ENCODE results near the gene DDA1.

DDA1 gene

DNA sequence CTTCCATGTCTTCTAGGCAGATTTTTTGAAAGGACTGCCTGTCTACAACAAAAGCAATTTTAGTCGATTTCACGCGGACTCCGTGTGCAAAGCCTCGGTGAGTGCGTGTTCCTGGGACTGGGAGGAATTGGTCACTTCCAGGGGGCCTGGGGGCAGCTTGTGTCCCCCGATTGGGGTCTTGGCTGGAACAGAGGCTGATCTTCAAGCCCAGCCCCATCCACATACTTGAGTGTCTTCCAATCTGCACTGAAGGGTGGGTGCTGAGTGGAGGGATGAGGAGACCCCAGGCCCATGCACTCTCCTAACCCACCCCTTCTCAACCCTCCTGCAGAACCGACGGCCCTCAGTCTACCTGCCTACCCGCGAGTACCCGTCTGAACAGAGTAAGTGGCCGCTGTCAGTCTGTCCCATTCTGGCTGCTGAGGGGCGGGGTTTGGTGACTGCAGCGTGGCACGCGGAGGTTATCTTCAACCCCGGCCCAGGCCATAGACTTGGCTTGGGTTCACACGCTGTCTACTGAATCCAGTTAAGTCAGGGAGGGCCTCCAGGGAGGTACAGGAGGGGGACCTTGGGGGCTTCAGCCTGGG, 4.7 kb downstream of the DDA1 start:
- peaks cover 53% of the 10 kb centered on the region for H3K36me3 ChIP-seq (ENCODE audit: insufficient read depth, low read length)
- H3K4me1 ChIP-seq (ENCODE audit: insufficient read depth, low read length), result peaks cover 26% of the 10 kb centered on the region
- H2AFZ ChIP-seq (ENCODE audit: low read depth, low read length), result no peak overlapping the region
- ATAC-seq (ENCODE audit: insufficient read depth, low read depth), result no peak
- no peak overlapping the region for H3K9ac ChIP-seq (ENCODE audit: low read depth, low read length)
- TF ChIP-seq EZH2 (IDR thresholded peaks at IDR 0.05; ENCODE audit: borderline replicate concordance, low read depth, low read length, severe bottlenecking), result no peak
- TF ChIP-seq, protein P1, sequence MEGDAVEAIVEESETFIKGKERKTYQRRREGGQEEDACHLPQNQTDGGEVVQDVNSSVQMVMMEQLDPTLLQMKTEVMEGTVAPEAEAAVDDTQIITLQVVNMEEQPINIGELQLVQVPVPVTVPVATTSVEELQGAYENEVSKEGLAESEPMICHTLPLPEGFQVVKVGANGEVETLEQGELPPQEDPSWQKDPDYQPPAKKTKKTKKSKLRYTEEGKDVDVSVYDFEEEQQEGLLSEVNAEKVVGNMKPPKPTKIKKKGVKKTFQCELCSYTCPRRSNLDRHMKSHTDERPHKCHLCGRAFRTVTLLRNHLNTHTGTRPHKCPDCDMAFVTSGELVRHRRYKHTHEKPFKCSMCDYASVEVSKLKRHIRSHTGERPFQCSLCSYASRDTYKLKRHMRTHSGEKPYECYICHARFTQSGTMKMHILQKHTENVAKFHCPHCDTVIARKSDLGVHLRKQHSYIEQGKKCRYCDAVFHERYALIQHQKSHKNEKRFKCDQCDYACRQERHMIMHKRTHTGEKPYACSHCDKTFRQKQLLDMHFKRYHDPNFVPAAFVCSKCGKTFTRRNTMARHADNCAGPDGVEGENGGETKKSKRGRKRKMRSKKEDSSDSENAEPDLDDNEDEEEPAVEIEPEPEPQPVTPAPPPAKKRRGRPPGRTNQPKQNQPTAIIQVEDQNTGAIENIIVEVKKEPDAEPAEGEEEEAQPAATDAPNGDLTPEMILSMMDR (IDR thresholded peaks at IDR 0.05; ENCODE audit: borderline replicate concordance, extremely low read depth, low read length, poor library complexity, severe bottlenecking), result no peak
- peaks cover 47% of the 10 kb centered on the region for H4K20me1 ChIP-seq (ENCODE audit: insufficient read depth, low read length)
- H3K27ac ChIP-seq (ENCODE audit: low read length), result no peak overlapping the region
- peaks cover 45% of the 10 kb centered on the region for H3K79me2 ChIP-seq (ENCODE audit: insufficient read depth, low read length)
- no peaks in the 10 kb centered on the region for H3K9me3 ChIP-seq (ENCODE audit: insufficient read depth, low read length, severe bottlenecking)
- no peak for DNase-seq
- H3K4me2 ChIP-seq (ENCODE audit: insufficient read depth, low read length), result no peak overlapping the region
- H3K4me3 ChIP-seq (ENCODE audit: low read depth in 1 of 2, low read length in 2 of 2), result no peak overlapping the region
- no peaks in the 10 kb centered on the region for H3K27me3 ChIP-seq (ENCODE audit: insufficient read depth, low read length, poor library complexity)

DNA sequence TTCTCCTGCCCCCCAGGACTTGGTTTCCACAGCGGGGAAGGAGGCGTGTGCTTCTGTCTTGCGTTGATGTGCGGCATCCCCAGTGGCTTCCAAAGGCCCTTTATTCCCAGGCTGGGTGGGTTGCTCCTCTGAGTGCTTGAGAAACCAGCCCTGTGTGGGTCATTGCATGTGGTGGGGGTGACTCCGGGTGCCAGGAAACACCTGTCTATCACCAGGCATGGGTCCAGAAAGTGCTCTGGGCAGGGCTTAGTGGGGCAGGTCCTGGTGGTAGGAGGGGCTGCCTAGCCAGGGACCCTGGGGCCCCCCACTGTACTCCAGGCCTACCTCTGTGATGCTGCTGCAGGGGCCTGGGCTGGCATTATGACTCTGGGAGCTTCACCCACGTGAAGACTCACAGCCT, 9.6 kb downstream of the DDA1 start:
- Histone ChIP-seq H3K27me3 (ENCODE audit: insufficient read depth, low read length, poor library complexity) (no peaks in the 10 kb centered on the region), H3K4me2 (ENCODE audit: insufficient read depth, low read length) (no peak overlapping the region), H3K27ac (ENCODE audit: low read length) (no peak overlapping the region), H3K4me3 (ENCODE audit: low read depth in 1 of 2, low read length in 2 of 2) (no peak overlapping the region), H3K9ac (ENCODE audit: low read depth, low read length) (no peak overlapping the region; the same call in 1 of the 2 replicates), H2AFZ (ENCODE audit: low read depth, low read length) (no peak overlapping the region), H3K79me2 (ENCODE audit: insufficient read depth, low read length) (peaks cover 2% of the 10 kb centered on the region), H4K20me1 (ENCODE audit: insufficient read depth, low read length) (peaks cover 14% of the 10 kb centered on the region), H3K36me3 (ENCODE audit: insufficient read depth, low read length) (peaks cover 59% of the 10 kb centered on the region), H3K9me3 (ENCODE audit: insufficient read depth, low read length, severe bottlenecking) (no peaks in the 10 kb centered on the region), H3K4me1 (ENCODE audit: insufficient read depth, low read length) (no peaks in the 10 kb centered on the region)
- DNase-seq, result no peak
- TF ChIP-seq EZH2 (IDR thresholded peaks at IDR 0.05; ENCODE audit: borderline replicate concordance, low read depth, low read length, severe bottlenecking), result no peak
- TF ChIP-seq, protein P1 (IDR thresholded peaks at IDR 0.05; ENCODE audit: borderline replicate concordance, extremely low read depth, low read length, poor library complexity, severe bottlenecking), result no peak
- no peak for ATAC-seq (ENCODE audit: insufficient read depth, low read depth)

DNA sequence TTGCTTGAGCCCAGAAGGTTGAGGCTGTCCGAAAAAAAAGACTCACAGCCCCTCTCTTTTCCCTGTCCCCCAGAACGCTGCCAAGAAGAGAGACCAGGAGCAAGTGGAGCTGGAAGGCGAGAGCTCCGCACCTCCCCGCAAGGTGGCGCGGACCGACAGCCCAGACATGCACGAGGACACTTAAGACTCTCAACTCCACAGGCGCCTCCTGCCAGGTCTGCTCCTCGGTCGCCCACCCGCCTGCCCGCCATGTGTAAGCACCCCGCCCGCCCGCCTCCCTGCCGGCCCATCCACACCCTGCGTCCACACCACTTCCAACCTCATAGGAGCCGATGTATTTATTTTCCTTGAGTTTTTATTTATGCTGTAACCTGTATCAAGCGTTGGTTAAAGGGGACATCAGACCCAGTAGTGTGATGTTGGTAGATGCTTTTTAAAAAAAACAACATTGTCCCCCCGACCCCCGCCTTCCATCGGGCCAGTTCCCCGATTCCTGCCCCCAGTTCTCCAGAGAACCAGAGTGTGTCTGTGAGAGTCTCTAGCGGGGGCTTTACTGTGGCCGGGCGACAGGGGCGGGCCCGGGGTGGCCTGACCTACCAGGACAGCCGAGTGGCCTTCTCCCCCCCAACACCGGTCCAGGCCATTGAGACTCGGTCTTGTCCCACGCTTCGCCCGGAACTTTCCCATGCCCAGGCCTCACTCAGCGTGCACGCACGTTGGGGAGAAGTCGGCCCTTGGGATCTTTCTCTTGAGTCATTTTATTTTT, 10.3 kb downstream of the DDA1 start:
- Histone ChIP-seq H2AFZ (ENCODE audit: low read depth, low read length) (no peak overlapping the region), H3K4me2 (ENCODE audit: insufficient read depth, low read length) (no peak overlapping the region), H3K27ac (ENCODE audit: low read length) (no peak overlapping the region), H3K9me3 (ENCODE audit: insufficient read depth, low read length, severe bottlenecking) (no peaks in the 10 kb centered on the region), H3K4me3 (ENCODE audit: low read depth in 1 of 2, low read length in 2 of 2) (no peak overlapping the region), H3K79me2 (ENCODE audit: insufficient read depth, low read length) (no peaks in the 10 kb centered on the region), H4K20me1 (ENCODE audit: insufficient read depth, low read length) (peaks cover 11% of the 10 kb centered on the region), H3K4me1 (ENCODE audit: insufficient read depth, low read length) (no peaks in the 10 kb centered on the region), H3K9ac (ENCODE audit: low read depth, low read length) (no peak overlapping the region), H3K27me3 (ENCODE audit: insufficient read depth, low read length, poor library complexity) (no peaks in the 10 kb centered on the region), H3K36me3 (ENCODE audit: insufficient read depth, low read length) (peaks cover 52% of the 10 kb centered on the region)
- DNase-seq (no peak), ATAC-seq (ENCODE audit: insufficient read depth, low read depth) (no peak)
- TF ChIP-seq, protein P1 (IDR thresholded peaks at IDR 0.05; ENCODE audit: borderline replicate concordance, extremely low read depth, low read length, poor library complexity, severe bottlenecking), result no peak
- no peak for TF ChIP-seq EZH2 (IDR thresholded peaks at IDR 0.05; ENCODE audit: borderline replicate concordance, low read depth, low read length, severe bottlenecking)
